ENCODE measurements around the gene NABP1.

The NABP1 gene

DNA sequence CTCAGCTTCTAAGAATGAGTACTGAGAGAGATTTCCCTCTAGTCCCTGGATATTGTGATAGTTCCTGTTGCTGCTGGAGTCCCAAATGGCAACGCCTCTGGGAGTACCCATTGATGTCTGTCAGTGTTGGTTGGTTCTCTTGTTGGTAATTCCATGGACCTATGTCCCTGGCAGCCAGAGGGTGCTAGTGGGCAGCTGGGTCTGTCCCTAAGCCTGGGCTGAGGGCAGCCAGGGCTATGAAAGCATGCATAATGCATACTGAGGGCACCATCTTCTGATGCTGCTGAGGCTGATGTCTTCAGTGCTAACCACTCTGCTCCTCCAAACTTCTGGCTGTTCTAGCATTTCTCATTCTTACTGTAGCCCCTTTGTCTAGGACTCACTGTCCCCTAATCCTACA lies 35.9 kb downstream of the NABP1 start:
- DNase-seq = no peak

DNA sequence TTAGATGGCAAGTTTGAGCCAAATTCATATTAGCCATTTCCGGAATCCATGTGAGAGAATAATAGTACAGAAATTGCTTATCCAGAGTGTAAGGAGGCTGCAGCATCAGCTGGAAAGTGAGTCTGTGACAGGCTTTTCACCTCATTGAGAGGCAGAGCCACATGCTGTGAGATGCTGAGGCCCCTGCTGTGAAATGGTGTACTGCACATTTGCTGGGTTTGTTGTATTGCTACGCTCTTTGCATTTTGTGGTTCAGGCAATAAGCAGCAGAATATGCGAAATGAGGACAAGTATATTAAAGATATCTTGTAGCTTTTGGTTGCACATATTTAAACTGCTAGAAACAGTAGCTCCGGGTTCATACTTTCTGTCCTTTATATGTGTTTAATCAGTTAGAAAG lies 37.0 kb downstream of the NABP1 start:
- DNase-seq = no peak

DNA sequence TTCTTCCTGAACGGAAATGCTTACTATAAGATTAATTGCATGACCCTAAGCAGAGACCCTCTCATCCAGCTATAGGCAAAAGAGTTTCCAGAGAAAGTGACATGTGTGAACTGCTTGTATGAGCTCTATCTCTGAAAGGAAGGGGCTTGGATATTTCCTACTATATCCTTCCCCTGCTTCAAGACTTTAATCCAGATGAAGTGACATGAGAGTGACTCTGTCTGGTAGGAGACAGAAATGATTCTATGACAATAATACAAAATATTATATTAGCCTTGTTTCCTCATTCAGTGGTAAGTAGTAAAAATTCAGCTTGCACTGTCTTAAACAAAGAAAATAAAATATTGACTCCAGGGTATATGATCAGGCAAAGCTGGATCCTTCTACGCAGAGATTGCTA lies 37.5 kb downstream of the NABP1 start:
- DNase-seq = no peak

DNA sequence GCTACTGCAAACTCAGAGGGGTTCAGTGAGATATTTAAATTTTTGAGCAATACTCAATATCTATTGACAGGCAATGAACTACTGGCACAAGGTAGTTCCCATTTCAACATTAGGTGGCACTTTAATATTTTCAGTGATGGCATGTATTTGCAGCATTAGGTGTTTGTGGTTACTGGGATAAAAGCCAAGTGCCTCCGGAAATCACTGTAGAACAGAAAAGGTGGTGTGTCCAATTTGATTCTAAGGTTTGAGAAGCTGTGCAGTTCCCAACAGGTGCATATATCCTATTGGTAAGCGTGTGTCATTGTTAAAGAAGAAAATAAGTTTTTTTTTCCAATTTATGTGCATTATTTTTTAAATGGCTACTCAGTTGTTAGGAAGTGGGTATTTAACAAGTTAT lies 41.3 kb downstream of the NABP1 start:
- DNase-seq = no peak

DNA sequence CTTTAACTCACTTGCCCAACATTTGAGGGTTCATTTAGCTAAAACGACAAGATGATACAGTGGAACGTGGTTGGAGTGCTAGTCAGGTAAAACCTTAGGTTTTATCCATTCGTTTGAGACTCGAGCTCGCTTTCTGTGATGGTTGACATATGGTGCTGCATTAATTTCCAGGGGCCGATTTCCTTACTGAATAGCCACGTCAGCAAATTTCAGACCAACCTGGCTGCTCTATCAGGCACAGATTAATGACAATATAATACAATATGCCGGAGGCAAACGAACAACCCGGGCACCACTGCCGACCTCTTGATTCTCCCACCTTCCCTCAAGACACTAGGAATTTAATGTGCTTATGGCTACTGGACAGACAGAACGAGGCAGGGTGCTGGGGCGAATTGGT lies 42.0 kb downstream of the NABP1 start:
- DNase-seq = no peak

DNA sequence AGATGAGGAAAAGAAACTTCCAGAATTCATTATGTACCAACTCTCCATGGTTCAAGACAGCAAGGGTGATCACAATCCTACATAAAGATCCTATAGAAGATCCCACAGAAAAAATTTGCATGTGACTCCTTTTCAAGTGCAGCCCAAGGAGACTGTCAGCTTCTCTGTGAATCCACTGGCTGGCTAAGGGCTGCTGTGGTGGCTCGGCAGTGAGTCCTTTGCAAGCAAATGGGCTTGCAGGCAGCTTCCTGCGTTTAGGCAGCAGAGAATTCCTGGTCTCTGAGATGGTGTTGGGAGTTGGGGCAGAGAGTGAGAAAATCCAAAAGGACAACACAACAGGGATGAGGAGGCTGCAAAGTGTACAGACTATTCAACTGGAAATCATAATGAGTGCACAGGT lies 43.4 kb downstream of the NABP1 start:
- no peak for DNase-seq

DNA sequence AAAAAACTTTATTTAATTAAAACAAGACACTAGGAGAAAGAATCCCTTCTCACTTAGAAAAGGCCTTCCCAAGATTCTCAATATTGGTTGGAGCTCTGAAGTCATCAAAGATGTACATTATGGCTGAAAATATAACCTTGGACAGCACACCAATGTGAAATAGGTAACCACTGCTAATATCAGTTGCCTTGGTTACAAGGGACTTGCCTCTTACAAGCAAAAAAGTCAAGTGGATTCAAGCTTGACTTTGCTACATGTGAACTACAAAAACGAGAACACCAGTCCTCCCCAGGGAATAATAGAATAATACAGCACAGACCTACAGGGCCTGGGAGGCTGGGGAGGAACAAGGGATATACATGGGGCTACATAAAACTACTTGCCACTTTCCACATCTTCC lies 46.1 kb downstream of the NABP1 start:
- DNase-seq = no peak

DNA sequence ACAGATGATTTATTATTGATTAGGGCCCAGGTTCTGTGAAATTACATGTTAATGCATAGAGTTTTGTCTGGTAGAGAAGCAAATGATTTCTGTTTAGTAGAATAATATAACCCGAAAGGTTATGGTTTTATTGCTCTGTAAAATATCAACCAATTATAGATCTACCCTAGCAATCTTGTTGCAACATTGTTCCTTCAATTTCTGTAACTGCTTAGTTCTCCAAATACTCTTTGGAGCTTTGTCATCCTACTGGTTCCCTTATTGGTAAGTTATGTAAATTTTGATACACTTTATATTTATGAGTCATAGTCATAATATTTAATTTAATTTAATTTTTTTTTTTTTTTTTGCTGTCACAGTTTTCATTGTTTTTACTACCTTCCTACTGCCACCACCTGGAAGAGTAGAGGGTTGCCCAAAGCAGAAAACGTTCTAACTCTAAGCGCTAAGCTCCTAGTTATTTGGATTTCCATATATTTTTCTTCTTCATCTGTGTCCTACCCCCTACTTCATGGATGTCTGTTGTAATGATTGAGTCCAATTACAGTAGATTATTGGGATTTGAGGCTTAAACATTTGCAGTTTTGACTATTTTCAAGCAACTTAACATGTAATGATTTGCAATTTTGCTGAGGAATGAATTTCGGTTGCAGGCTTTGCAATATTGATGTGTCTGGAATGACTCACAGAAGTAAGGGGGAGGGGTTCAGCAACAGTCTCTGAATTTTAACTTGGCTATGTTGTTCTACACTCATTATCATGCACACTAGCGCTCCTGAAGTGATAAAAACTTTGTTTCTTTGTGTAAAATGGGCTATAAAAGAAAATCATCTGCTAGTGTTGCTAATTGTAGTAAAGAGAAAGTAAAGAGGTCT lies 51.1 kb downstream of the NABP1 start:
- DNase-seq = no peak

DNA sequence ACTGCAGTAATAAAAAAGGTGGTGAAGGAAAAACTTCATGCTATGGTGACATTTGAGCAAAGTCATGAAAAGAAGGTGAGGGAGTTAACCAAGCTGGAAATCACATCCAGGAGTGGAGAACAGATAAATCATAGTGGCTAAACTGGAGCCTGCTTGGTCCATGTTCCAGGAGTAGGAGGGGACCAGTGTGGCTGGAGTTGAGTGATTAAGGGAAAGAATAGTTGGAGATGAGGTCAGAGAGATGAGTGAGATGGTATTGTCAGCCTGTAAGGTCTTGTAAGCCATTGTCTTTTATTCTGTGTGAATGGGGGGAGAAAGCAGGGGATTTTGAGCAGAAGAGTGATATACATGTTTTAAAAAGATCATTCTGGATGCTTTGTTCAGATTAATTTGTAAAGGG lies 52.3 kb downstream of the NABP1 start:
- no peak for DNase-seq
